Measurements from ENCODE around the gene ZNF674.

DNA sequence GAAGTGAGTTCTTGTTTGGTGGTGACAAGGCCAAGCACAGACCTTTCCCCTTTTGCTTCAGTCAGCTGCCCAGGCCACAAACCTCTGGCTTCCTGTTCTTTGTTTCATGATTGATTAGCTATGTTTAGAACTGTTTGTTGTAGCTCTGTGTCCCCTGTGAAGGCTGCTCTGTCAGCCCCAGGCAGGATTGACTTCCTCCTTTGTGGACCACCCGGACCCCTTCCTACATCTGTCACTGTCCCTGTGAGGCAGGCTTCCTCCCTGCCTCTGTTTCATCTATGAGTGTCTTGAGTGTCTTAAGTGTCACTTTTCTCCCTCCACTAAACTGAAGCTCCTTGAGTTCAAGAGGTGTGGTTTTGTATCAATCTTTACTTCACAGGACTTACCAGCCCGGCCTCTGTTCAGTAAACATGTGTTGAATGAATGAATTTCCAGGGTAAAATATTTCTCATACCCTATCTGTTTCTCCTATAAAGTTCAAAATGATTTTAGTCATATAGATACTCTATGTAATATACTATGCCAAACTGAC is 83.5 kb downstream of the ZNF674 start:
- TF ChIP-seq YY1 (IDR thresholded peaks at IDR 0.05; ENCODE audit: borderline replicate concordance in 1 of 3, control insufficient read depth in 1 of 3, extremely low read depth in 1 of 3, insufficient read depth in 3 of 3, insufficient read length in 1 of 3, insufficient replicate concordance in 2 of 3, low read depth in 1 of 3, low read length in 2 of 3) (no peak), SRSF3 (IDR thresholded peaks at IDR 0.05; ENCODE audit: insufficient read depth, low read length) (no peak), TCFL5 (CRISPR knock-in tag; conservative IDR thresholded peaks at IDR 0.05) (no peak), POLR2A (conservative IDR thresholded peaks at IDR 0.05) (no peak), EZH2 (IDR thresholded peaks at IDR 0.05; ENCODE audit: borderline replicate concordance, low read depth, low read length) (no peak), POLR2AphosphoS5 (IDR thresholded peaks at IDR 0.05; ENCODE audit: control insufficient read depth, insufficient read depth, low read depth, low read length) (no peak), ZNF444 (CRISPR knock-in tag; IDR thresholded peaks at IDR 0.05) (no peak)

Data from K562 (cell line).